ENCODE data around the gene PGLYRP1. TPM values are rescaled to one million over a fixed set of nuclear protein-coding genes. Genes with fewer than 3 reads are reported as not detected.

Gene PGLYRP1
- total RNA-seq, 4 donors from 2014 or later, result not detected

DNA sequence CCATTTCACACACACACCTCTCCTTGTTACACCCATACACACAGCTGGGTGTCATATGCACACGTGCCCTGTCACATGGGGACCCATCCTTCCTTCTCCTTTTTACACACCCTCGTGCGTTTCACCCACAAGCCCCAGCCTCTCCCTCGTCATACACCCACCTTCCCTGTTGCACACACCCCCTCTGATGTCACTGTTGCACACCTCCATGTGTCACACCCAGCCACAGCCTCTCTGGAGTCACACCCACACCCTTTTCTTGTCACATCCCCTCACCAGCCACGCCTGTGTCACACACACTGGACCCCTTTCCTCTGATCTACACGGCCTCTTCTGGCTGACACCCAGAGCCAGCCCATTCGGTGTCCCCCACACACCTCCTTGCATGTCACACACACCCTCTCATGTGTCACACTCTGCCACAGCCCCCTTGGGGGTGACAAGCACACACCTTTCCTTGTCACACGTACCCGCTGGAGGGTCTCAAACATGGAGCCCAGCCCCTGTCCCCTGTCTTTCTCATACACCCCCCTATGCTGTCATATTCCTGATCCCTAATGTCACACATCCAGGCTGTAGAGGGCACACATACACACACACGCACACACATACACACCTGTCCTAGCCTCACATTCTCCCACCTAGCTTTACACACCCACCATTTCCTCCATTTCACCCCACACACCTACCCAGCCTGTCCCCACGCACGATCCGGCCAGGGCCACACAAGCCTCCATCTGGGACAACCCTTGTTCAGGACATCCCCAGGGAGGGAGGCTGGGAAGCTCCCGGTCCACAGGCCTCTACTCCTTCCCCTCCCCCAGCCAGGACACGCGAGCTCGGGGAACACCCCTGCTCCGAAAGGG, 50.5 kb downstream of the PGLYRP1 start:
- TF ChIP-seq, protein P1, sequence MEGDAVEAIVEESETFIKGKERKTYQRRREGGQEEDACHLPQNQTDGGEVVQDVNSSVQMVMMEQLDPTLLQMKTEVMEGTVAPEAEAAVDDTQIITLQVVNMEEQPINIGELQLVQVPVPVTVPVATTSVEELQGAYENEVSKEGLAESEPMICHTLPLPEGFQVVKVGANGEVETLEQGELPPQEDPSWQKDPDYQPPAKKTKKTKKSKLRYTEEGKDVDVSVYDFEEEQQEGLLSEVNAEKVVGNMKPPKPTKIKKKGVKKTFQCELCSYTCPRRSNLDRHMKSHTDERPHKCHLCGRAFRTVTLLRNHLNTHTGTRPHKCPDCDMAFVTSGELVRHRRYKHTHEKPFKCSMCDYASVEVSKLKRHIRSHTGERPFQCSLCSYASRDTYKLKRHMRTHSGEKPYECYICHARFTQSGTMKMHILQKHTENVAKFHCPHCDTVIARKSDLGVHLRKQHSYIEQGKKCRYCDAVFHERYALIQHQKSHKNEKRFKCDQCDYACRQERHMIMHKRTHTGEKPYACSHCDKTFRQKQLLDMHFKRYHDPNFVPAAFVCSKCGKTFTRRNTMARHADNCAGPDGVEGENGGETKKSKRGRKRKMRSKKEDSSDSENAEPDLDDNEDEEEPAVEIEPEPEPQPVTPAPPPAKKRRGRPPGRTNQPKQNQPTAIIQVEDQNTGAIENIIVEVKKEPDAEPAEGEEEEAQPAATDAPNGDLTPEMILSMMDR (IDR thresholded peaks at IDR 0.05), result no peak
- no peak for TF ChIP-seq POLR2A (IDR thresholded peaks at IDR 0.05)
- TF ChIP-seq EP300 (IDR thresholded peaks at IDR 0.05), result no peak
- peaks cover 0 to 95% of the 10 kb centered on the region in 2 donors for H3K27me3 ChIP-seq
- peak overlapping the region in 3 of 4 donors; percentile 0 to 49 (median 9) for H3K4me3 ChIP-seq
- H3K27ac ChIP-seq, result peak overlapping the region in 1 of 4 donors; percentile 65
- WGBS, 2 donors, result 17 to 20% methylated on average over 18 of the region's 18 CpGs
- DNase-seq (ENCODE audit: low spot score in 2 of 2), result peak in 1 of 2 donors; percentile 19
- H3K36me3 ChIP-seq, result no peaks in the 10 kb centered on the region
- H3K9me3 ChIP-seq, result peaks cover 0 to 4% (median 0%) of the 10 kb centered on the region in 4 donors
- peaks cover 0 to 7% (median 0%) of the 10 kb centered on the region in 4 donors for H3K4me1 ChIP-seq

DNA sequence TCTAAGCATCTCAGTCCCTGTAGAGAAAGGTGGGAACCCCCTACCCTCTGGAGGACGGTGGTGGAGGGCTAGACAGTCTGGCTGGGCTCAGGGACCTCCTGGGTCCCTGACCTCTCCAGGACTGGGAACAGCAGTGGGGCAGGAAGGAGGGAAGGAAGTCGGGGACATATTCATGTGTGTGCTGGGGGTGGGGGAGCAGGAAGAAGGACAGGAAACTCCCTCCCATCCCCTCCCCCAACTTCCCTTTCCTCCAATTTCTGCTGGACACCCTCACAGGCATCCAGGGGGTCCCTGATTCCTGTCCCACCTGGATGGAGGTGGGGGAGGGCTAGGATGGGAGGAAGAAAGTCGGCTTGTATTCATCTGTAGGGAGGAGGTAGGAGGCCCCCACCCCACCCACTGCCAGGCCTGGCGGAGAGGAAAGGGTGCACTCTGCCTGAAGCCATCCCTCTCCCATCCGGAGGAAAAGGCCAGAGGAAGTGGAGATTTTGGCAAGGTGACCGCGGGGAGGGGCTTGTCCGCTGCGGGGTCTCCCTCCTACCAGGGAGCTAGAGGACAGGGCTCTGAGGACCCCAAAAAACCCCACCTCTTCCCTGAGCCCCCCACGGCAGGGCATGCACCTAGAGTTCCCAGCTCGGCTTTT, 51.5 kb downstream of the PGLYRP1 start:
- WGBS, 2 donors, result 7 to 8% methylated on average over 11 of the region's 11 CpGs
- TF ChIP-seq, protein P1 (IDR thresholded peaks at IDR 0.05), result no peak
- TF ChIP-seq POLR2A (IDR thresholded peaks at IDR 0.05) (no peak), EP300 (IDR thresholded peaks at IDR 0.05) (no peak)
- peak overlapping the region in 1 of 4 donors; percentile 17 for H3K27ac ChIP-seq
- no peaks in the 10 kb centered on the region for H3K36me3 ChIP-seq
- peak overlapping the region in 1 of 4 donors; percentile 49 for H3K4me3 ChIP-seq
- peaks cover 0 to 96% of the 10 kb centered on the region in 2 donors for H3K27me3 ChIP-seq
- DNase-seq (ENCODE audit: low spot score in 2 of 2), result no peak
- H3K9me3 ChIP-seq, result peaks cover 0 to 4% (median 0%) of the 10 kb centered on the region in 4 donors
- H3K4me1 ChIP-seq, result peaks cover 0 to 7% (median 0%) of the 10 kb centered on the region in 4 donors

- no peak for DNase-seq (ENCODE audit: low spot score in 2 of 2)
- WGBS, 2 donors, result 51 to 56% methylated on average over 5 of the region's 5 CpGs
- Histone ChIP-seq H3K9me3 (peaks cover 0 to 4% (median 0%) of the 10 kb centered on the region in 4 donors), H3K27ac (no peak overlapping the region), H3K36me3 (no peaks in the 10 kb centered on the region), H3K4me1 (peaks cover 0 to 7% (median 0%) of the 10 kb centered on the region in 4 donors), H3K4me3 (no peak overlapping the region), H3K27me3 (peaks cover 0 to 87% of the 10 kb centered on the region in 2 donors)
- no peak for TF ChIP-seq EP300 (IDR thresholded peaks at IDR 0.05)
- no peak for TF ChIP-seq POLR2A (IDR thresholded peaks at IDR 0.05)
- TF ChIP-seq, protein P1 (IDR thresholded peaks at IDR 0.05), result no peak
These were observed 53.2 kb downstream of the PGLYRP1 start for GRCh38 chr19:45969676-45970075.

Small RNA genes lying within 50 kb of the gene (small RNA-seq; reads per million reads assigned to genes)
- gene MIR769, result 77.7 reads per million, percentile 95 among the genes with 10 or more reads in this experiment

Other genes starting within 250 kb of the PGLYRP1 start
- 10 to 100 TPM; 59.0 to 87.9 (median 77.4) TPM for gene DMPK, start 240.6 kb downstream of the PGLYRP1 start, total RNA-seq
- gene DMWD, start 230.2 kb downstream of the PGLYRP1 start, total RNA-seq, result 10 to 100 TPM; 28.4 to 75.0 (median 53.8) TPM
- under 1 TPM in 1 of 4 donors, not detected in 3; 0.30 TPM for gene RSPH6A, start 207.7 kb downstream of the PGLYRP1 start, total RNA-seq
- gene SYMPK, start 159.9 kb downstream of the PGLYRP1 start, total RNA-seq, result 10 to 100 TPM; 31.0 to 89.0 (median 57.4) TPM
- gene FOXA3, start 158.7 kb downstream of the PGLYRP1 start, total RNA-seq, result not detected
- gene IRF2BP1, start 136.9 kb downstream of the PGLYRP1 start, total RNA-seq, result 10 to 100 TPM; 16.4 to 33.3 (median 27.2) TPM
- 1 to 10 TPM; 3.6 to 9.0 (median 5.5) TPM for gene MYPOP, start 120.4 kb downstream of the PGLYRP1 start, total RNA-seq
- gene NANOS2, start 108.3 kb downstream of the PGLYRP1 start, total RNA-seq, result not detected
- gene NOVA2, start 49.2 kb downstream of the PGLYRP1 start, total RNA-seq, result 1 to 10 TPM; 1.5 to 6.9 (median 1.7) TPM
- gene CCDC61, start 27.6 kb downstream of the PGLYRP1 start, total RNA-seq, result 10 to 100 TPM; 16.2 to 31.4 (median 21.3) TPM
- 1 to 10 TPM in 1 of 4 donors, under 1 TPM in 3; 0.21 to 1.8 (median 0.89) TPM for gene IGFL4, start 17.9 kb upstream of the PGLYRP1 start, total RNA-seq
- not detected for gene IGFL3, start 101.6 kb upstream of the PGLYRP1 start, total RNA-seq
- gene IGFL2, start 125.2 kb upstream of the PGLYRP1 start, total RNA-seq, result 1 to 10 TPM in 1 of 4 donors, not detected in 3; 1.0 TPM
- gene IGFL1, start 206.7 kb upstream of the PGLYRP1 start, total RNA-seq, result not detected

All from tibial nerve (tissue), 4 donors.